Spleen (tissue), 11 donors: ENCODE results near the gene ADAM15. TPM values are rescaled to one million over a fixed set of nuclear protein-coding genes. Genes with fewer than 3 reads are reported as not detected.

Experiments
- DNase-seq: peaks from one replicate; pipeline ENCODE4 v3.0.0-alpha.2; 2020
- H3K27ac ChIP-seq, 8 donors: fragments of 200-600 bp; sonication (generic) in 7 of 8; 1 replicate in 4 of 8; 2 replicates in 4 of 8; pipeline versions ENCODE4 v1.5.0 to v1.8.0; 2016 to 2021; ENCODE audit warnings: inconsistent platforms in 4 of 8, mild to moderate bottlenecking in 4 of 8, moderate library complexity in 1 of 8
- H3K27me3 ChIP-seq, 7 donors: fragments of 200-600 bp; sonication (generic) in 6 of 7; replicated peaks in 1 of 7; 1 replicate in 4 of 7; 2 replicates in 3 of 7; pipeline versions ENCODE4 v1.5.0 to v1.8.0; 2016 to 2021; ENCODE audit warnings: inconsistent platforms in 3 of 7, mild to moderate bottlenecking in 1 of 7
- H3K36me3 ChIP-seq, 6 donors: fragments of 200-600 bp; sonication (generic) in 5 of 6; 1 replicate in 4 of 6; 2 replicates in 2 of 6; pipeline versions ENCODE4 v1.5.0 to v1.8.0; 2016 to 2021; ENCODE audit warnings: inconsistent platforms in 2 of 6
- H3K4me1 ChIP-seq, 6 donors: fragments of 200-600 bp; sonication (generic) in 5 of 6; 1 replicate in 3 of 6; 2 replicates in 3 of 6; pipeline versions ENCODE4 v1.5.0 to v1.8.0; 2016 to 2021; ENCODE audit warnings: inconsistent platforms in 3 of 6
- H3K4me3 ChIP-seq, 8 donors: fragments of 200-600 bp; sonication (generic) in 7 of 8; 1 replicate in 4 of 8; 2 replicates in 4 of 8; pipeline versions ENCODE4 v1.5.0 to v1.8.0; 2016 to 2021; ENCODE audit warnings: inconsistent platforms in 4 of 8, mild to moderate bottlenecking in 4 of 8, moderate library complexity in 2 of 8
- H3K9me3 ChIP-seq, 8 donors: fragments of 200-600 bp; sonication (generic) in 7 of 8; 1 replicate in 4 of 8; 2 replicates in 4 of 8; pipeline versions ENCODE4 v1.5.0 to v1.8.0; 2016 to 2021; ENCODE audit warnings: inconsistent platforms in 4 of 8
- CTCF ChIP-seq, 11 experiments: fragments of 200-600 bp in 7 of 11; fragments of 450-650 bp in 4 of 11; sonication (generic) in 4 of 11; IDR thresholded peaks in 8 of 11; conservative IDR thresholded peaks in 3 of 11; 1 replicate in 7 of 11; 2 replicates in 4 of 11; pipeline versions ENCODE4 v1.4.0 to v1.8.0; 2016 to 2021; ENCODE audit warnings: antibody characterized with exemption in 11 of 11, inconsistent platforms in 4 of 11, mild to moderate bottlenecking in 1 of 11
- POLR2A ChIP-seq, 3 donors: fragments of 450-650 bp; IDR thresholded peaks; one replicate each; pipeline ENCODE4 v1.5.1; 2017; ENCODE audit warnings: antibody characterized with exemption in 3 of 3, mild to moderate bottlenecking in 1 of 3
- POLR2AphosphoS5 ChIP-seq, 3 donors: sonication (generic); formaldehyde crosslinking; IDR thresholded peaks; one replicate each; pipeline ENCODE4 v1.5.1; 2017; ENCODE audit warnings: antibody characterized with exemption in 3 of 3
- WGBS, 5 donors: extraction: QIAGEN DNeasy Blood & Tissue Kit in 3 of 5; methylation state at CpG; one replicate each; pipeline versions ENCODE4 v1.1.5 to v1.1.7; 2013 to 2018; 5-methylcytosine and 5-hydroxymethylcytosine counted together
- intact Hi-C: fragments of 100-400 bp; cut with DNase I; formaldehyde crosslinking; loops from one replicate; pipeline ENCODE4 v1.15.0; 2023; ENCODE audit warnings: low total_unique reads
- polyA plus RNA-seq, 3 donors: library from polyadenylated mRNA; stranded (reverse); fragments of 200-250 nt; gene quantifications; one replicate each; pipeline ENCODE4 v1.2.1, GENCODE V29; 2013
- total RNA-seq, 7 donors: library from RNA; depleted of rRNA in 3 of 7; stranded (reverse); fragments of >200 nt in 3 of 7; fragmentation: NEBNext Ultra II Directional in 4 of 7; extraction: Animal tissue kit (Norgen Biotek cat#: 25700) in 4 of 7; gene quantifications; one replicate each; pipeline versions ENCODE4 v1.1.0 to v1.2.1, GENCODE V29; 2016 to 2021
- donor health status: healthy with polysubstance abuse.
- donor health status: DM: no; HTN: no; CAD: no; lungs with moderate emphysema.
- donor health status: DM: no; HTN: no; CAD: no.
- donor health status: Bipolar disorder and iron deficiency.
- donor health status: healthy.
- donor health status: DM: no; HTN: no; CAD: no.
- donor health status: DM: yes; HTN: yes; CAD: no.

ADAM15 gene
- total and polyA plus RNA-seq, 10 donors, result 70.8 to 313 (median 86.6) TPM

GRCh38 chr1:155099331-155099730, 48.2 kb downstream of the ADAM15 start:
- DNase-seq, result no peak
- TF ChIP-seq POLR2AphosphoS5 (IDR thresholded peaks at IDR 0.05), result no peak
- no peak for TF ChIP-seq CTCF (IDR thresholded peaks at IDR 0.05 in 8 of 11, conservative IDR thresholded peaks at IDR 0.05 in 3 of 11)
- TF ChIP-seq POLR2A (IDR thresholded peaks at IDR 0.05), result no peak
- WGBS, 5 donors, result 78 to 91% (median 83%) methylated on average over 7 of the region's 7 CpGs
- no peaks in the 10 kb centered on the region for H3K36me3 ChIP-seq
- H3K9me3 ChIP-seq, result no peaks in the 10 kb centered on the region
- H3K27me3 ChIP-seq, result peaks cover 0 to 32% (median 0%) of the 10 kb centered on the region in 7 donors
- H3K27ac ChIP-seq, result no peak overlapping the region
- intact Hi-C loops, result no loop called here
- H3K4me3 ChIP-seq, result no peak overlapping the region
- H3K4me1 ChIP-seq, result peaks cover 0 to 19% (median 1%) of the 10 kb centered on the region in 6 donors

GRCh38 chr1:155103325-155103724, 52.2 kb downstream of the ADAM15 start:
- Histone ChIP-seq H3K36me3 (no peaks in the 10 kb centered on the region), H3K27ac (no peak overlapping the region), H3K27me3 (peaks cover 0 to 5% (median 0%) of the 10 kb centered on the region in 7 donors), H3K4me3 (no peak overlapping the region), H3K4me1 (peaks cover 0 to 17% (median 0%) of the 10 kb centered on the region in 6 donors), H3K9me3 (no peaks in the 10 kb centered on the region)
- 74 to 93% (median 82%) methylated on average over 9 of the region's 9 CpGs for WGBS, 5 donors
- intact Hi-C loops, result no loop called here
- DNase-seq, result no peak
- TF ChIP-seq POLR2A (IDR thresholded peaks at IDR 0.05), result no peak
- TF ChIP-seq CTCF (IDR thresholded peaks at IDR 0.05 in 8 of 11, conservative IDR thresholded peaks at IDR 0.05 in 3 of 11), result no peak
- TF ChIP-seq POLR2AphosphoS5 (IDR thresholded peaks at IDR 0.05), result no peak

- TF ChIP-seq POLR2AphosphoS5 (IDR thresholded peaks at IDR 0.05) (no peak), POLR2A (IDR thresholded peaks at IDR 0.05) (no peak), CTCF (IDR thresholded peaks at IDR 0.05 in 8 of 11, conservative IDR thresholded peaks at IDR 0.05 in 3 of 11) (no peak)
- Histone ChIP-seq H3K27me3 (no peaks in the 10 kb centered on the region), H3K4me1 (peaks cover 0 to 17% (median 0%) of the 10 kb centered on the region in 6 donors), H3K4me3 (no peak overlapping the region), H3K9me3 (no peaks in the 10 kb centered on the region), H3K27ac (no peak overlapping the region), H3K36me3 (no peaks in the 10 kb centered on the region)
- no peak for DNase-seq
- 86 to 95% (median 93%) methylated on average over 7 of the region's 7 CpGs for WGBS, 5 donors
- intact Hi-C loops, result no loop called here
Observed at GRCh38 chr1:155104605-155105534, 53.8 kb downstream of the ADAM15 start.

GRCh38 chr1:155105604-155106011, 54.5 kb downstream of the ADAM15 start:
- Histone ChIP-seq H3K4me3 (no peak overlapping the region), H3K36me3 (no peaks in the 10 kb centered on the region), H3K27ac (no peak overlapping the region), H3K27me3 (no peaks in the 10 kb centered on the region), H3K9me3 (no peaks in the 10 kb centered on the region), H3K4me1 (peaks cover 0 to 17% (median 0%) of the 10 kb centered on the region in 6 donors)
- no peak for TF ChIP-seq CTCF (IDR thresholded peaks at IDR 0.05 in 8 of 11, conservative IDR thresholded peaks at IDR 0.05 in 3 of 11)
- TF ChIP-seq POLR2A (IDR thresholded peaks at IDR 0.05), result no peak
- no peak for TF ChIP-seq POLR2AphosphoS5 (IDR thresholded peaks at IDR 0.05)
- DNase-seq, result no peak
- WGBS, 5 donors, result 64 to 82% (median 75%) methylated on average over 7 of the region's 7 CpGs
- intact Hi-C loops, result no loop called here
